Heart right ventricle (tissue), 16 donors: ENCODE measurements around the gene CTPS2. TPM values are rescaled to one million over a fixed set of nuclear protein-coding genes. Genes with fewer than 3 reads are reported as not detected.

Experiments used
- ATAC-seq, 8 donors: fragments of 200-7000 bp; cut with Tn5 transposase; one replicate each; pipeline ENCODE4 v1.9.1; 2020; ENCODE audit warnings: mild to moderate bottlenecking in 8 of 8, moderate library complexity in 8 of 8, moderate number of reproducible peaks in 1 of 8
- DNase-seq, 2 donors: peaks; one replicate each; pipeline ENCODE4 v3.0.0-alpha.2; 2020
- H3K27ac ChIP-seq, 10 donors: fragments of 200-600 bp; sonication (generic) in 2 of 10; one replicate each; pipeline versions ENCODE4 v1.5.0 to v1.8.0; 2020 to 2022; ENCODE audit warnings: mild to moderate bottlenecking in 3 of 10
- H3K27me3 ChIP-seq, 7 donors: fragments of 200-600 bp; one replicate each; pipeline ENCODE4 v1.8.0; 2021 to 2022; ENCODE audit warnings: mild to moderate bottlenecking in 2 of 7
- H3K36me3 ChIP-seq, 9 donors: fragments of 200-600 bp; sonication (generic) in 1 of 9; one replicate each; pipeline versions ENCODE4 v1.5.0 to v1.8.0; 2020 to 2022; ENCODE audit warnings: mild to moderate bottlenecking in 2 of 9
- H3K4me1 ChIP-seq, 9 donors: fragments of 200-600 bp; sonication (generic) in 1 of 9; one replicate each; pipeline versions ENCODE4 v1.5.0 to v1.8.0; 2020 to 2022; ENCODE audit warnings: mild to moderate bottlenecking in 4 of 9
- H3K4me3 ChIP-seq, 10 donors: fragments of 200-600 bp; sonication (generic) in 2 of 10; one replicate each; pipeline versions ENCODE4 v1.5.0 to v1.8.0; 2020 to 2022; ENCODE audit warnings: mild to moderate bottlenecking in 7 of 10, moderate library complexity in 2 of 10
- H3K9me3 ChIP-seq, 11 donors: fragments of 200-600 bp in 10 of 11; sonication (generic) in 2 of 11; one replicate each; pipeline versions ENCODE4 v1.5.0 to v1.8.0; 2013 to 2022; ENCODE audit warnings: mild to moderate bottlenecking in 2 of 11, control low read depth in 1 of 11, moderate library complexity in 1 of 11
- WGBS, 2 donors: extraction: QIAGEN DNeasy Blood & Tissue Kit; methylation state at CpG; one replicate each; pipeline ENCODE4 v1.1.7; 2013; ENCODE audit warnings: inconsistent platforms in 1 of 2; 5-methylcytosine and 5-hydroxymethylcytosine counted together
- intact Hi-C, 10 donors: fragments of 100-400 bp; cut with DNase I; formaldehyde crosslinking; loops; one replicate each; pipeline versions ENCODE4 v1.11.1 to v1.14.2; 2022
- microRNA-seq, 2 donors: library from miRNA; unstranded; fragments of <30 nt; microRNA quantifications; one replicate each; pipeline ENCODE4 v1.2.0, GENCODE V29; 2021
- polyA plus RNA-seq, 2 donors: library from polyadenylated mRNA; stranded (reverse); fragments of 200-250 nt; gene quantifications; one replicate each; pipeline ENCODE4 v1.2.3, GENCODE V29; 2013
- total RNA-seq, 10 donors: library from RNA; stranded (reverse); fragmentation: NEBNext Ultra II Directional in 3 of 10; extraction: Animal tissue kit (Norgen Biotek cat#: 25700) in 3 of 10; gene quantifications; one replicate each; pipeline versions ENCODE4 v1.2.1 to v1.2.4, GENCODE V29; 2021 to 2023
- TF ChIP-seq, protein P1 (sequence below), 9 donors: fragments of 200-600 bp; sonication (generic) in 2 of 9; IDR thresholded peaks; one replicate each; pipeline versions ENCODE4 v1.5.0 to v1.8.0; 2021 to 2022; ENCODE audit warnings: antibody characterized with exemption in 9 of 9, mild to moderate bottlenecking in 5 of 9, moderate library complexity in 1 of 9
- donor health status: Arrhythmogenic right ventricular cardiomyopathy.
- donor health status: ischemic (EF 13 %, LVEDD 7.1; RV severe dilation, severe dysfunction).
- donor health status: healthy with polysubstance abuse.
- donor health status: DM: no; HTN: yes; CAD: no.
- donor health status: DM: no; HTN: no; CAD: no.
- donor health status: ischemic (EF 25% LVEDD 6.9; RV normal size, moderate dysfunction).
- donor health status: ischemic (EF 25% LVEDD 5.7; RV mildly dilated, moderate dysfunction).
- donor health status: healthy.
- donor health status: DM: yes; HTN: yes; CAD: no.
- donor health status: Ischemic cardiomyopathy.
- donor health status: ischemic (EF 35%, LVEDD 5.7; RV mildly dilated, moderate dysfunction).
- donor health status: nonischemic (EF 11% LVEDD 7.7; RV severe dilation, severe dysfunction).
- donor health status: DM: yes; HTN: yes; CAD: no.
- donor health status: PGD.
- donor health status: ischemic (EF 29% LVEDD 5.4; RV normal size, mild dysfunction).
- donor health status: nonischemic (EF 23%, LVEDD 6.1; RV moderate dilation, normal function).

Gene CTPS2
- total and polyA plus RNA-seq, 12 donors: 2.7 to 15.8 (median 5.2) TPM

- ATAC-seq (no peak), DNase-seq (no peak)
- H3K9me3 ChIP-seq: no peaks in the 10 kb centered on the region
- H3K4me3 ChIP-seq: no peak overlapping the region
- 76 to 89% methylated on average over 1 of the region's 1 CpG for WGBS, 2 donors
- no peaks in the 10 kb centered on the region for H3K36me3 ChIP-seq
- H3K4me1 ChIP-seq: no peaks in the 10 kb centered on the region
- intact Hi-C loops: no loop called here
- TF ChIP-seq, protein P1, sequence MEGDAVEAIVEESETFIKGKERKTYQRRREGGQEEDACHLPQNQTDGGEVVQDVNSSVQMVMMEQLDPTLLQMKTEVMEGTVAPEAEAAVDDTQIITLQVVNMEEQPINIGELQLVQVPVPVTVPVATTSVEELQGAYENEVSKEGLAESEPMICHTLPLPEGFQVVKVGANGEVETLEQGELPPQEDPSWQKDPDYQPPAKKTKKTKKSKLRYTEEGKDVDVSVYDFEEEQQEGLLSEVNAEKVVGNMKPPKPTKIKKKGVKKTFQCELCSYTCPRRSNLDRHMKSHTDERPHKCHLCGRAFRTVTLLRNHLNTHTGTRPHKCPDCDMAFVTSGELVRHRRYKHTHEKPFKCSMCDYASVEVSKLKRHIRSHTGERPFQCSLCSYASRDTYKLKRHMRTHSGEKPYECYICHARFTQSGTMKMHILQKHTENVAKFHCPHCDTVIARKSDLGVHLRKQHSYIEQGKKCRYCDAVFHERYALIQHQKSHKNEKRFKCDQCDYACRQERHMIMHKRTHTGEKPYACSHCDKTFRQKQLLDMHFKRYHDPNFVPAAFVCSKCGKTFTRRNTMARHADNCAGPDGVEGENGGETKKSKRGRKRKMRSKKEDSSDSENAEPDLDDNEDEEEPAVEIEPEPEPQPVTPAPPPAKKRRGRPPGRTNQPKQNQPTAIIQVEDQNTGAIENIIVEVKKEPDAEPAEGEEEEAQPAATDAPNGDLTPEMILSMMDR (IDR thresholded peaks at IDR 0.05): no peak
- H3K27ac ChIP-seq: no peak overlapping the region
- peaks cover 0 to 31% (median 0%) of the 10 kb centered on the region in 7 donors for H3K27me3 ChIP-seq
Observed at GRCh38 chrX:16547644-16548043, 164.8 kb downstream of the CTPS2 start.

DNA sequence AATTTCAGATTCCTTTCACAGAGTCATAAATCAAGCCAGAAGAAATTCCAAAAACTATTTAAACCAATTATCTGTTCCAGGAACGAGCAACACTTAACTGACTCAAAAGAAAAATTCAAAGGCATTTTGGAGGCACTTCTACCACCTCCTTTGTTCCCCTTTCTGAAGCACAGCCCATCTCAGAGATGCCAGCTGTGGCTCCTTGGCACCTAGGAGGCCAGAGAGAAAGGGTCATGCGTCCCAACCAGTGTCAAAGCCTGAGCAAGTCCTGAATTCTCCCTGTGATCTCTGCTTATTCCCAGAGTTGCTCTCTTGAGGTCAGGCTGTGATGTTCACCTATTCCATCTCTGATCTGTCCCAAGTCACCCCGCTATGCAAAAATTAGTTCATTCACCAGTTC, 167.5 kb downstream of the CTPS2 start:
- no peaks in the 10 kb centered on the region for H3K36me3 ChIP-seq
- no peak overlapping the region for H3K27ac ChIP-seq
- TF ChIP-seq, protein P1 (IDR thresholded peaks at IDR 0.05): no peak
- H3K4me3 ChIP-seq: no peak overlapping the region
- no peaks in the 10 kb centered on the region for H3K9me3 ChIP-seq
- intact Hi-C loops: no loop called here
- no peaks in the 10 kb centered on the region for H3K4me1 ChIP-seq
- no peak for ATAC-seq
- no peak for DNase-seq
- peaks cover 0 to 20% (median 0%) of the 10 kb centered on the region in 7 donors for H3K27me3 ChIP-seq
- WGBS, 2 donors: 89 to 94% methylated on average over 3 of the region's 3 CpGs

Small RNA genes lying within 50 kb of the gene (microRNA-seq; reads per million reads assigned to microRNA genes)
- 0 reads per million in 2 donors for gene MIR548AM

Other genes with a start within 250 kb of the CTPS2 start
- not detected for gene S100G, start 62.5 kb downstream of the CTPS2 start, total RNA-seq
- not detected for gene S100G, start 62.5 kb downstream of the CTPS2 start, polyA plus RNA-seq
- 10 to 100 TPM; 14.6 to 25.4 (median 17.5) TPM for gene SYAP1, start 6.9 kb upstream of the CTPS2 start, total RNA-seq
- gene SYAP1, start 6.9 kb upstream of the CTPS2 start, polyA plus RNA-seq: 10 to 100 TPM in 1 of 2 donors, 1 to 10 TPM in 1; 9.7 to 10.9 TPM
- gene TXLNG, start 73.8 kb upstream of the CTPS2 start, total RNA-seq: 1 to 10 TPM; 4.8 to 6.8 (median 5.9) TPM
- gene TXLNG, start 73.8 kb upstream of the CTPS2 start, polyA plus RNA-seq: 1 to 10 TPM; 3.6 to 5.1 TPM
- gene RBBP7, start 157.7 kb upstream of the CTPS2 start, total RNA-seq: 100 to 1,000 TPM in 8 of 10 donors, 10 to 100 TPM in 2; 88.3 to 125 (median 110) TPM
- gene RBBP7, start 157.7 kb upstream of the CTPS2 start, polyA plus RNA-seq: 10 to 100 TPM; 84.6 to 92.6 TPM
- gene REPS2, start 234.0 kb upstream of the CTPS2 start, total RNA-seq: 10 to 100 TPM in 4 of 10 donors, 1 to 10 TPM in 6; 3.3 to 15.5 (median 8.2) TPM
- 1 to 10 TPM in 1 of 2 donors, under 1 TPM in 1; 0.78 to 1.7 TPM for gene REPS2, start 234.0 kb upstream of the CTPS2 start, polyA plus RNA-seq